GM21529 (cell line): Measurements from ENCODE around the gene KAT2B.

Experiments
- ATAC-seq: cut with Tn5 transposase; IDR thresholded peaks from one replicate; pipeline ENCODE4 v1.9.1; 2021; ENCODE audit not compliant: unreplicated experiment

Gene KAT2B

DNA sequence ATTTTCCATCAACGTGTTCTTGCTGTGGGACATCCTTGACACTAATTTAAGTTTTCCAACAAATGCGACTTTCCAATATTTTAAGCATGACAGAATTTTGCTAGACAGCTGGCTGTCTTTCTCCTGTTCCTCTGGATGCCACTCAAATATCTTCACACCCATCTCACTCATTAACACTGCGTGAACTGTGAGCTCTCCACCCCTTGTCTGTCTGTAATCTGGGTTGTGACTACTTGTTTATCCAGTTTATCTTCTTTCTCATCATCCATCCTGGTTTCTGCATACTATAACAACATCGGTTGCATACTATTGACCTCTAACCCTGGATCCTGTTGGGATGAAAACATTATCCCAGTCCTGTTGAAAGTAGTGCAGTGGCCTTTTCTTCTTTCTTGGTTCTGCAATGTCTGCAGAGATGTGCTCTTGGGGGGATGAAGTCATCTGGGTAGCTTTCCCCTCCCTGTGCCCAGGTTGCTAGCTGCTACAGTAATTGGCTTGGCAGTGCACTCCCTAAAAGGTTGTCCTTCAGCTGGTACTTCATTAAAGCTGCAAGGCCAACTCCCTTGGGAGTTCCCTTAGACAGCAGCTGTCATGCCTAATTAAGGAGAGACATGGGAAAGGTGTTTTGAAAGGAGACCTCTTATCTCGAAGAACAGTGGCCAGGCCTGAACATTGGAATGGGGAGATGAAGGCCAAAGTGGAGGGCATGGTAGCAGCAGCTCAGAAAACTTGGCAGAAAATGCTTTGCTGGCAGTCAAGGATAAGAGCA lies 24.7 kb downstream of the KAT2B start:
- ATAC-seq, result no peak

DNA sequence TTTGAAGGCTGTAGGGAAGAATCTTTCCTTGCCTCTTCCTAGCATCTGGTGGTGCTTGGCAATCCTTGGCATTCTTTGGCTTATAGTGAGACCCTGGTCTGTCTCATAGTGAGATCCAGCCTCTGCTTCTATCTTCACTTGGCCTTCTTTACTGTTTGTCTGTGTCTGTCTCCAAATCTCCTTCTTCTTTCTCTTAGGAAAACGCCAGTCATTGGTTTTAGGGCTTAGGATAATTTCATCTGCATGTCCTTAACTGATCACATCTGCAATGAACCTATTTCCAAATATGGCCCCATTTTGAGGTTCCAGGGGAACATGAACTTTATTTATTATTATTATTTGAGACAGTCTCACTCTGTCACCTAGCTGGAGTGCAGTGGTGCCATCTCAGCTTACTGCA lies 25.8 kb downstream of the KAT2B start:
- ATAC-seq, result no peak

DNA sequence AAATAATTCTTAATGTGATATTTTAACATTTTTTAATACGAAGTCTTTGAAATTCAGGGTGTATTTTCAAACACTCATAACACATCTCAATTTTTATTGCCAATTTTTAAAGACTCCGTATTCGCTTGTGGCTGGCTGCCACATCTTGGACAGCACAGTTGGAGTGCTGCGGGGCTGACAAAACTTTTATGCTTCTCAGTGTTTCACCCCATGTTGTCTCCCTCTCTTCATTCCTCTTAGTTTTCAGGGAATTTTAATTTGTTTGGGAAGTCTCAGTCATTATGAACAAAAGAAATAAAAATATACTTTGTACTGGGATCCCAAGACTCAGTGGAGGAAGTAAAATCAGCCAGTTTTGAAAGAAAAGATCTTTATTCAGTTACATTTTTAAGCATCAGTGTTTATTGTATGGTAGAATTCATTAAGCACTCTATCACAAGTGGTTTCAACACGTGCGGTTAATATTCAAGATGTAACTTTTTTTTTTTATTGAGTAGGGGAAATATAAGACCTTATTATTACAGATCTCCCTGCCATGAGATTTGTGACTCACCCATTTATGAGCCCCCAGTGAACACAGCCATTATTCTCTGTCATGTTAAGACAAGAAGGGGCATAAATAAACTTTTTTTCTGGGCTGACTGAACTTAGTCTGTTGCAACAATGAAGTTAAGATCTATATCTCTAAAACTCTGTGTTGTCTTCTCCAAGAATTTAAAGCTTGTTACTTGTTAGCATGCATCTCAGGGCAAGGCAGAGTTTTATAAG lies 26.8 kb downstream of the KAT2B start:
- no peak for ATAC-seq

DNA sequence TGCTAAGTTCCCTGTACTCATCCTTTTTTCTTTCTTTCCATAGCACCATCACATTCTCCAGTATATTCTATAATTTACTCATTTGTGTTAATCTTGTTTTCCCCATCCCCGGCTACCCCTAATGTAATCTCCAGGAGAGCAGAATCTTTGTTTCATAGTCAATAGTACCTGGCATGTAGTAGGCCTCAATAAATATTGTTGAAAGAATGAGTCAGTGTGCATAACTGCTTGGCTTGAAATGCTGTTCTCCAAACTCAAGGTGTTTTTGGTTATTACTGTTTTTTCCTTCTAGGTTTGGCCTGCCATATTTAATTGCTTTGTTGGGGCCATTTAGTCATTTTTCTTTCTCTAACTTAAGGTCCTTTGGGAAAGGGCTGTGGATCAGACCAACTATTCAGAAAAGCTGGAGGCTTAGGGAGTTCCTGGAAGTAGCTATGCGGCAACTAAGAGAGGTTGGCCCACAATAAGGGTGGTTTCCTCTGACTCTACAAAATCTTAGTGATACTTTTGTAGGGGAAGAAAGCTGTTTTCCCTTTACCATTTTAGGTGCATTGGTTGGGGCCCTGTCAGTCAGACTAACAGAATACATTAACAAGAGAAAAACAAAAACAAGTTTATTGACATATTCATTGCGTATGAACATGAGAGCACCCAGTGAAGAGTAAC lies 28.4 kb downstream of the KAT2B start:
- no peak for ATAC-seq

DNA sequence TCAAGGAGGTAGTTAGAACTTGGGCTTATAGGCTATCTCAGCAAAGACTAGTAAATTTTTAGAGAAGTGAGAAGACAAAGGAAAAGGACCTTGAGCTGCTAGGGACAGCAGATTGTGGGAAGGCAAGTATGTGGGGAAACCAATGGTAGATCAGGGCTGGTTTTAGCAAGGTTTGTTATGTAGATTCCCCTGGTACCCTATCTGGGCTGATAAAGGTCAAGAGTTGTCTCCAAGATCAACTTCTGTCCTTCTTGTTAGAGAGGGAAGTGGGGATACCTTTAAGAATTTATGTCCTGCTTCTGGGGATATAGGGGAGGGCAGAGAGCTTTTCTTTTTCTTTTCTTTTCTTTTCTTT lies 28.9 kb downstream of the KAT2B start:
- no peak for ATAC-seq

DNA sequence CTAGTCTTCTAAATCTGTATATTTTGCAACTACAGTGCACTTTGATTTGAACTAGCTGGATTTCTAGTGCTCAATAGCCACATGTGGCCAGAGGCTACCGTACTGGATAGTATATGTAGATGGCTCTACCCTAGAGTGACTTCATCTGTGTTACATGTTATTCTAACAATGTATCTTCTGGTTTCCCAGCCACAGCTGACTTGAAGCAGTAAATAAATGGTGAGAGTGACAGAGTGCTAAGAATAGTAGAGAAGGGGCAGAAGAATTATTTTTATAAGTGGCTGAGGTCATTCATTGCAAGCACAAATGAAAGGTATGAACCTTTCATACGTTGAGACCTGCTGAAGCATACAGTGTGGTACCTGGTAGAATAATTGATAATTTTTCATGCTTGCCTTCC lies 30.9 kb downstream of the KAT2B start:
- no peak for ATAC-seq

DNA sequence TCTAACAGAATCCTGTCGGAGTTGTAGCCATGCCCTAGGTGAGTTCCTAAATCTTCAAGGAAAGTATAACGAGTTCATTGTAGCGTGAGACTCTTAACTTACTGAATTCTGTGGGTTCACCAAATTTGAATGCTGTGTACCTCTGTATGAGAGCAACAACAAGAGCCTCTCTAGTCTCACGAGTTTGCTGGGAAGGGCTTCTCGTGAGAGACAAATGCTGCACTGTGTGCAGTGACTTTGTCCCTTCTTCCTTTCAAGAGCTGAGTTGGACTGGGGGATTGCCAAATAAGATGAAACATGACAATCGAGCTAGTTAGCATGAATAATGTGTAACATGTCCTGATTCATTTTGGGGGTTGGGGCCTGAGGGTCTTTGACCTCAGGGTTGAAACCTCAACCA lies 32.2 kb downstream of the KAT2B start:
- no peak for ATAC-seq

DNA sequence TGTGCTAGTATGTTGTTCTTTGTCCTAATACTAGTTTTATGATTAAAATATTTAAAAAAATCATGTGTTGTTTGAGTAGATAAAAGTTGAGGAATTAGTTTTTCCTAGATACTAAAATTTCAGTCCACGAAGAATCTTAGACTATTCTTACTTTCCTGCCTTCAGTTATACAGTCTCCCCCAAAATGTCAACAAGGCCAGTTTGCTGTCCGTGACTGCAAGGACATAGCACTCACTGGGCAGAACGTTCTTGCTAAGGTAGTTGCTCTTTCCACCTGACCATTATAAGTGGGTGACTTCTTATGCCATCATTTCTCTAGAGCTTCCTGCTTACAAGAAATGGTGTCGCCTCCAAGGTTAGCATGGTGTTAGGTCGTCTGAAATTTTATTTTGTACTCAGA lies 32.8 kb downstream of the KAT2B start:
- ATAC-seq, result no peak

DNA sequence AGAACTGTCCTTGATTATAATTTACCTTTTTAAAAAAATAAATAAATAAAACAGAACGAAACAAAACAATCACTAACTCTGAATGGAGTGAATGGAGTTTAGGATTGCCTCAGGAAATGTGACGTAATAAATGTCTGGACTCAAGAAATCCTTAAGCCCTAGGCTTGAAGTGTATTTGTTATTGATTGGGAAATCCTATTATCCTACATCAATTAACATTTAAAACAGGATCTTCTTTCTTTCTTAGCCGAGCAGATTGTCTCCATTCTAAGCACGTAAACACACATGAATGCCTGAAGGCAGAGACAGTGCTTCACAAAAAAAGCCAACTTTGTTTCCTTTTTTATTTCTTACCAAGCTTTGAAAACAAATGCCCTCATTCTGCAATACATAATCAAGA lies 33.4 kb downstream of the KAT2B start:
- no peak for ATAC-seq

DNA sequence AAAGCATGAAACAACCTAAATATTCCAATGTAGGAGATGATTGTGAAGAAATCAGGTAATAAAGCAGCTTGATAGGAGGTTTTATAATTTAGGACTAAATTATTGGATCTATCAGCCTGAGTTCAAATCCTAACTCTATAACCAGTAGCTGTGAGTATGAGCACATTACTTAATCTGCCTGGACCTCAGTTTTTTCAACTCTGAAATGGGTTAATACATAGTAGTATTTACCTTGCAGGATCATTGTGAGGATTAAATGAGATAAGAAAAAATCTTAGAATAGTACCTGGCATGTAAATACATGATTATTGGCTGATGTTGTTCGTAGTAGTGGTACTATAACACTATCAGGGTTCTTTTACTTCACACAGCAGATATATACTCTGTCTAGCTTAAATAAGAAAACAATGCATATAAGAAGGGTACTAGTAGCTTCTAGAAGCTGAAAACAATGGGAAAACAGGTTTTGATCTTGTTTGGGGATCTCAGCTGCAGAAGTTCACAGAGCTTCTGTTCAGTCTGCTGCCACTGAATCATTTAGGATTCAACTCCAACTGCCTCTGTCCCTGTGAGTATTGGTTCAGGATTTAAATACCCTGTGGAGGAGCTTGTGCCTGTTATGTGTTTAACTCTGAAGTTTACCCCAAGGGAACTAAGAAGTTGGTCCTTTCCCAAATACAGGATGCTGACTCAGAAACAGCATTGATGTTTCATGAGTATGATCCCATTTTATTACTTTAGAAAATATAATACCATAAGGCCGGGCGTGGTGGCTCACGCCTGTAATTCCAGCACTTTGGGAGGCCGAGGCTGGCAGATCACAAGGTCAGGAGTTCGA lies 34.2 kb downstream of the KAT2B start:
- no peak for ATAC-seq

DNA sequence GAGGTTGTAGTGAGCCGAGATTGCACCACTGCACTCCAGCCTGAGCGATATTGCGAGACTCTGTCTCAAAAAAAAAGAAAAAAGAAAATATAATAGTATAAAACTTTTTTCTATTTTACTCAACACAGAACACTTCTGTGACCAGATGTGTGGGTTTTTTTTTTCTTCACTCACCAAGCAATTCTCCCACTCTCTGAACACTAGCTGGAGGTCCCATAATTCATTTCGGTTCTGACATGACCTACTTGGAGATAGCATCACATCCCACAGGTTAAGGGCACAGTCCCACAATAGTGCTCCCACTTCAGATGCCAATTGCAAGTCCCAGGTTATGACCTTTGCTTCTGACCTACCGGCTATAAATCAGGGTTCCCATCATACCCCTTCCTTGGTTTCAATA lies 35.0 kb downstream of the KAT2B start:
- ATAC-seq, result no peak

DNA sequence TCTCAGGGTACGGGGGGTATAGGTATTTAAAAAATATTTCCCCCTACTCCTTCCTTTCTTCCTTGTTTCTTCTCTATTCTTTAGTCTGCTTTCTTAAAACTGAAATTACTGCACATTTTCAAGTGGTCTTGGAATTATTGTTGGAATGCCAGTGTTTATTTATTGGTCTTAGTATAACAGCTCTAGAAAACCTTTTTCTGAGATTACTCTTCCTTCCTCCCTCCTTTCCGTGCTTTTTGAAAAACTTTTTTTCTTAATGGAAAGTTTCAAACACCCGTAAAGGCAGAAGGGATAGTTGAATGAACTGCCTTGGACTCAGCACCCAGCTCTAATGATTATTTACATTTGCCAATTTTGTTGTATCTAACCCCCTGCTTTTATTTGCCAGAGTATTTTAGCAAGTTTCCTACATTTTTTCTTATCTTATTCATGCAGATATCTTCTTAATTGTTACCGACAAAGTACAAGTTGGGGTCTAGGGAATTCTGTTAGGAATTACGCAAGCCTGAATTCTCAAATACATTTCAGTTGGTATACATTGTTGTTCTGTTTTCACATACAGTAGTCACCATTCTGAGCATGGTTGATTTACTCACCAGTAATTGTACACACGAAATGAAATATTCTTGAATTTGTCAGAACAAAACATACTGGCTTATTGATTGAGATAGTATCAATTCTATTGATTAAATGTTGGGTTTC lies 36.2 kb downstream of the KAT2B start:
- ATAC-seq, result no peak

DNA sequence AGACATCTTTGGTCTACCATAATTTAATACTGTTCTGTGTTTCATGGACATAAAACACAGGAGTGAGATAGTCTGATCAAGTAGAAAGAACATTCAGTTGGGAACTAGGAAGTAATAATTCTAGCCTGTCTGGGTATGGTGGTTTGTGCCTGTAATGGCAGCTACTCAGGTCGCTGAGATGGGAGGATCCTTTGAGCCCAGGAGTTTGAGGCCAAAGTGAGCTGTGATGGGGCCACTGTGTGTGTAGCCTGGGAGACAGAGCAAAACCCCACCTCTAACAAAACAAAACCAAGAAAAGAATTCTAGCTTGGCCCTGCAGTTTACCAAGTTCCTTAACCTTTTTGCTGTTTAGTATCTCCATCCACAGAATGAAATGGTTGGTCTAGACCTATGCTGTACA lies 36.8 kb downstream of the KAT2B start:
- no peak for ATAC-seq

DNA sequence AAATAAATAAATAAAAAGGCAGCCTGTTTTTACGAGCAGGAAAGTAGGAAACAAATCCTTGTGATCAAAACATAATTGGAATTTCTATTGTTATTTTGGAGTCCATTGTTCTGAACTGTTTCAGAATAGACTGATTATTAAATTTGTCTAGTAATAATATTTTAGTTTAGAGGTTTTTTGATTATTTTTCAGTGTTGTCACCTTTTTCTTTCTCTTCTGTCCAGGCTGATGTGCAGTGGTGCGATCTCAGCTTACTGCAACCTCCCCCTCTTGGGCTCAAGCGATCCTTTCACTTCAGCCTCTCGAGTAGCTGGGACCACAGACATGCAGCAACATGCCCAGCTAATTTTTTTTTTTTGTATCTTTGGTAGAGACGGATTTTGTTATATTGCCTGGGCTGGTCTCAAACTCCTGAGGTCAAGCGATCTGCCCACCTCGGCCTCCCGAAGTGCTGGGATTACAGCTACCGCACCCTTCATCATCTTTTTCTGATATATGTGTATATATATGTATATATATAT lies 38.0 kb downstream of the KAT2B start:
- no peak for ATAC-seq

DNA sequence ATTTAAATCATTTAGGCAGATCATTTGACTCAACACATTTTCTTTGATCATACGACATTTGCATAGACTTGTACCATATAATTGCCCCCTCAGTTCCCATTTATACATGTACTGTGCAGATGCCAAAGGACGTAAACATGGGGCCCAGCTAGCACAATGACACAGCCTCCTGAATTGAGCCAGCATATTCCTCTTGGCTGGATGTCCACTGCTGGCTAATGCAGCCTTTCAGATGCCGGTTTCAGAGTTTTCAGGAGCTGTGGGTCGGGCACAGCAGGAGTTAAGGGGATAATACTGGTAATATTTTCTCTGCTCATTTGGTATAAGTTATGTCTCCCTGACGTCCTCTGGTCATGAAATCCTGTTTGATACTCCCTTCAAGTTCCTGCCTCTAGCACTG lies 39.4 kb downstream of the KAT2B start:
- no peak for ATAC-seq

DNA sequence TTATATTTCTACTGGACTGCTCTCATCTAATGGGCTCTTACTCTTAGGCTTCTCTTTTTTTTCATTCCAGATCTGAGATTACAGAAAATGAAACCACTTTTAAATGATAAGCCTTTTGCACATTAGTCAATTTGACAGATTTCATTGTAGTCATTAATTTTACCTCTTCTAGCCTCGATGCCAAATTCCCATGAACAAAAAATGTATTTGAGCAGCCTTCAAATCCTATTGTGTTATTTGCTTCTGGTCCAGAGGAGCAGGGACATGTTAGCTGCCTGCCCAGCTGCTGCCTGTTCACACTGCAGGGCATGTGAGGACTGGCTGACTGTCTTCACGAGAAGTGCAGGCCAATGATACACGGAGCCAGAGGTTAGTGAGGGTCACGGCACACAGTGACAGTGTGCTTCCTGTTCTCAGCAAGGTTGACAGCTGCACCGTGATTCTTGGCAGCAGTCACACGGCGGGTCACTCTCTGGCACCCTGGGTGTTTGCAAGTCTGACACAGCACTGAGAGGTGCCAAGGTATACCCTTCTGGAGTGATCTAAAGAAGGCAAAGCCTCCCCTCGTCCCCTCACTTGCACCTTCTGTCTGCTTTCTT lies 40.8 kb downstream of the KAT2B start:
- no peak for ATAC-seq

DNA sequence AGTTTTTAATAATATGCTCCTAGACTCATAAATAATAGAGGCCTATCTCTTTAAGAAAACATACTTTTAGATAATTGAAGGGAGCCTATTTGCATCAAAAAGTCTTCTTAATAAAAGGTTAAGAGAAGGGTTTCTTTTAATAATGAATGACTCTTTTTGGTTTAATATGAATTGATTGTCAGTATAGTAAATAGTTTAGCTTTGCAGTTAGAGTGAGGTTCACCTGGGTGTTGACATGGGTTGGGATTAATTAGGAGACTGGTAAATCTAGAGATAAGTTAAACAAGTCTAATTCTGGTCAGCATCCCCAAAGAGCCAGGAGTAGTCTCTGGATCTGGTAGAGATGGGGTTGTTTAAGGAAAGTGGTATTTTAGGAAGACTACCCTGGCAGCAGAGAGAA lies 43.0 kb downstream of the KAT2B start:
- no peak for ATAC-seq

DNA sequence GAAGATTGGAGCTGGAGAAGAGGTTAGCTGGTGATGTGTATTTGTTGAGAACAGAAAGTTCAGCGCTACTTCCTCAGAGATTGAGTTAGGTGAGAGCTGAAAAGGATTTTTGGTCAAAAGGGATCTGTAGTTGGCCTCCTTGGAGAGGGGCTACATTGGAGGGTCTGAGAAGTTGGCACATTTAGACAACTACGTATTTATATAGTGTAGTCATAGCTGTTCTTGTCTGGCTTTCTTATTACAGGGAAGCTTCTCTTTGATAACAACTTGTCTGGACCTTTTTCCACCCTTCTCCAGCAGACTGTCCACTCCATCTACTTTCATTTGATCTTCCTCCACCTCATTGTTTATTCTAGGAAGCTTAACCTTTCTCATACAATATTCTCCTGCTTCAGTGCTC lies 43.7 kb downstream of the KAT2B start:
- ATAC-seq, result no peak

DNA sequence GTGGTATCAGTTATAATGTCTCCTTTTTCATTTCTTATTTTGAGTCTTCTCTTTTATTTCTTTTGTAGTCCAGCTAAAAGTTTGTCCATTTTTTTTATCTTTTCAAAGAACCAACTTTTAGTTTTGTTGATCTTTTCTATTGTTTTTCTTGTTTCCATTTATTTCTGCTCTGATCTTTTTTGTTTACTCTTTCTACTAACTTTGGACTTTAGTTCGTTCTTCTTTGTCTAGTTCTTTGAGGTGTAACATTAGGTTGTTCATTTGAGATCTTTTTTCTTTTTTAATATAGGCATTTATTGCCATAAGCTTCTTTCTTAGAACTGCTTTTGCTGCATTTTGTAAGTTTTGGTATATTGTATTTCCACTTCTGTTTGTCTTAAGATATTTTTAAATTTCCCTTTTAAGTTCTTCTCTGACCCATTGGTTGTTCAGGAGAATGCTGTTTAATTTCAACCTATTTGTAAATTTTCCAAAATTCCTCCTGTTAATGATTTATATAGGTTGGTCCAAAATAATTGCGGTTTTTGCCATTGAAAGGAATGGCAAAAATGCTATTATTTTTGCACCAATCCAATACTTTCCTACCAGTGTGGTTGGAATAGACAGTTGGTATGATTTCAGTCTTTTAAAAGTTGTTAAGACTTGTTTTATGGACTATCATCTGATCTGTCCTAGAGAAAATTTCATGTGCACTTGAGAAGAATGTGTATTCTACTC lies 51.2 kb downstream of the KAT2B start:
- no peak for ATAC-seq
